Upper lobe of left lung (tissue), 4 donors: ENCODE measurements around the gene ZNF282.

ENCODE experiments used
- EP300 ChIP-seq, 4 donors: sonication (generic); formaldehyde crosslinking; IDR thresholded peaks; one replicate each; pipeline ENCODE4 v1.5.1; 2017; ENCODE audit warnings: antibody characterized with exemption in 4 of 4, control low read depth in 2 of 4
- POLR2A ChIP-seq, 4 donors: fragments of 450-650 bp; IDR thresholded peaks; one replicate each; pipeline ENCODE4 v1.5.1; 2016 to 2017; ENCODE audit warnings: antibody characterized with exemption in 4 of 4, mild to moderate bottlenecking in 2 of 4
- TF ChIP-seq, protein P1 (sequence below), 6 experiments: fragments of 450-650 bp in 4 of 6; fragments of 200-600 bp in 2 of 6; sonication (generic) in 2 of 6; IDR thresholded peaks; one replicate each; pipeline ENCODE4 v1.5.1; 2016 to 2019; ENCODE audit warnings: antibody characterized with exemption in 6 of 6

DNA sequence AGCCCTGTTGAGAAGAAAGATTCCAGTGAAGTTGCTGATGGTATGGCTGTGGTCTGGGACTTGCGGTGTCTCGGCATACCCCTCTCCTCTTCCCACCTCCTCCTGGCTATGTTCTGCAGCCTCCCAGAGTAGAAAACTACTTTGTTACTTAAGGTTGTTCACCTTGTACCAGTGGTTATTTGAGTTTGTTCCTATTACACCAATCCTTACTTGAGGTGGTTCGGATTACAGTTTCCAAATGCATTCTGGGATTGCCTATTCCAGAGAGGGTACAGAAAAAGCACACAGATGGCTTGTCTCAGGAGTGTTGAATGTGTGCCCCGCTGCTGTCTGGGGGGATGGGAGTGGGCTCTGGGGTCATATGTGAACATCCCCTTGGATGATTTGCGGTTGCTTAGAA, 59.8 kb downstream of the ZNF282 start:
- TF ChIP-seq, protein P1, sequence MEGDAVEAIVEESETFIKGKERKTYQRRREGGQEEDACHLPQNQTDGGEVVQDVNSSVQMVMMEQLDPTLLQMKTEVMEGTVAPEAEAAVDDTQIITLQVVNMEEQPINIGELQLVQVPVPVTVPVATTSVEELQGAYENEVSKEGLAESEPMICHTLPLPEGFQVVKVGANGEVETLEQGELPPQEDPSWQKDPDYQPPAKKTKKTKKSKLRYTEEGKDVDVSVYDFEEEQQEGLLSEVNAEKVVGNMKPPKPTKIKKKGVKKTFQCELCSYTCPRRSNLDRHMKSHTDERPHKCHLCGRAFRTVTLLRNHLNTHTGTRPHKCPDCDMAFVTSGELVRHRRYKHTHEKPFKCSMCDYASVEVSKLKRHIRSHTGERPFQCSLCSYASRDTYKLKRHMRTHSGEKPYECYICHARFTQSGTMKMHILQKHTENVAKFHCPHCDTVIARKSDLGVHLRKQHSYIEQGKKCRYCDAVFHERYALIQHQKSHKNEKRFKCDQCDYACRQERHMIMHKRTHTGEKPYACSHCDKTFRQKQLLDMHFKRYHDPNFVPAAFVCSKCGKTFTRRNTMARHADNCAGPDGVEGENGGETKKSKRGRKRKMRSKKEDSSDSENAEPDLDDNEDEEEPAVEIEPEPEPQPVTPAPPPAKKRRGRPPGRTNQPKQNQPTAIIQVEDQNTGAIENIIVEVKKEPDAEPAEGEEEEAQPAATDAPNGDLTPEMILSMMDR (IDR thresholded peaks at IDR 0.05), result no peak
- TF ChIP-seq POLR2A (IDR thresholded peaks at IDR 0.05), result no peak
- no peak for TF ChIP-seq EP300 (IDR thresholded peaks at IDR 0.05)
